Stomach (tissue), 4 donors: Measurements from ENCODE around the gene ZKSCAN1.
A peak's percentile ranks its signal among the peaks of the same experiment; 100 is the strongest.

Experiments
- CTCF ChIP-seq, 7 experiments: fragments of 450-650 bp in 4 of 7; fragments of 200-600 bp in 3 of 7; sonication (generic) in 3 of 7; IDR thresholded peaks; one replicate each; pipeline ENCODE4 v1.5.1; 2016 to 2019; ENCODE audit warnings: antibody characterized with exemption in 7 of 7, control low read depth in 2 of 7, mild to moderate bottlenecking in 1 of 7
- POLR2AphosphoS5 ChIP-seq, 3 donors: sonication (generic); formaldehyde crosslinking; IDR thresholded peaks; one replicate each; pipeline ENCODE4 v1.6.1; 2016; ENCODE audit warnings: antibody characterized with exemption in 3 of 3

GRCh38 chr7:100008525-100008924 lies 6.9 kb upstream of the ZKSCAN1 start:
- TF ChIP-seq CTCF (IDR thresholded peaks at IDR 0.05) (no peak), POLR2AphosphoS5 (IDR thresholded peaks at IDR 0.05) (peak in 2 of 3 donors; percentile 32 to 34)
